Neural cell (in vitro differentiated cells): ENCODE measurements around the gene SNAPIN. TPM values are rescaled to one million over a fixed set of nuclear protein-coding genes. Genes with fewer than 3 reads are reported as not detected.
A peak's percentile ranks its signal among the peaks of the same experiment; 100 is the strongest.

ENCODE experiments used
- H2AFZ ChIP-seq: fragments of 200-600, 300-800 bp; sonication (generic), shearing (Covaris generic); 2 replicates; pipeline ENCODE4 v1.6.0; 2014; ENCODE audit warnings: low read depth, mild to moderate bottlenecking, antibody characterized with exemption, low read length, moderate library complexity
- H3F3A ChIP-seq: fragments of 200-600 bp; shearing (Covaris generic); 2 replicates; pipeline ENCODE4 v1.6.1; 2016; ENCODE audit warnings: mild to moderate bottlenecking, moderate library complexity, mixed read lengths, antibody characterized with exemption, low read length; ENCODE audit not compliant: insufficient read depth, poor library complexity, severe bottlenecking
- H3K27ac ChIP-seq: fragments of 200-600, 300-800 bp; sonication (generic), shearing (Covaris generic); 2 replicates; pipeline ENCODE4 v1.5.1; 2014; ENCODE audit warnings: mild to moderate bottlenecking, low read length, moderate library complexity
- H3K27me3 ChIP-seq: fragments of 300-800, 200-600 bp; sonication (generic), shearing (Covaris generic); 2 replicates; pipeline ENCODE4 v1.6.0; 2014; ENCODE audit warnings: mild to moderate bottlenecking, low read depth, low read length, moderate library complexity; ENCODE audit not compliant: insufficient read depth
- H3K36me3 ChIP-seq: fragments of 300-800, 200-600 bp; sonication (generic), shearing (Covaris generic); 2 replicates; pipeline ENCODE4 v1.5.1; 2014; ENCODE audit warnings: mild to moderate bottlenecking, antibody characterized with exemption, low read length, moderate library complexity; ENCODE audit not compliant: insufficient read depth
- H3K4me2 ChIP-seq: fragments of 300-800, 200-600 bp; sonication (generic), shearing (Covaris generic); 2 replicates; pipeline ENCODE4 v1.6.0; 2014; ENCODE audit warnings: mild to moderate bottlenecking, low read length
- H3K4me3 ChIP-seq: fragments of 300-800, 200-600 bp; sonication (generic), shearing (Covaris generic); 2 replicates; pipeline ENCODE4 v1.5.1; 2014; ENCODE audit warnings: mild to moderate bottlenecking, low read length, moderate library complexity
- H3K79me2 ChIP-seq: fragments of 200-600 bp; shearing (Covaris generic); replicated peaks from 2 replicates; pipeline ENCODE4 v1.6.0; 2014; ENCODE audit warnings: mild to moderate bottlenecking, low read length, moderate library complexity; ENCODE audit not compliant: insufficient read depth
- H3K9ac ChIP-seq: fragments of 300-800, 200-600 bp; sonication (generic), shearing (Covaris generic); 2 replicates; pipeline ENCODE4 v1.6.1; 2016; ENCODE audit warnings: mild to moderate bottlenecking, low read length, mixed read lengths
- H3K9me2 ChIP-seq: fragments of 200-600 bp; shearing (Covaris generic); 2 replicates; pipeline ENCODE4 v1.6.1; 2016; ENCODE audit warnings: mild to moderate bottlenecking, low read length, mixed read lengths; ENCODE audit not compliant: insufficient read depth
- H3K9me3 ChIP-seq: fragments of 200-600, 300-800 bp; sonication (generic), shearing (Covaris generic); 2 replicates; pipeline ENCODE4 v1.6.1; 2016; ENCODE audit warnings: mild to moderate bottlenecking, mixed run types, low read length, moderate library complexity, mixed read lengths
- H4K20me1 ChIP-seq: fragments of 200-600 bp; shearing (Covaris generic); 2 replicates; pipeline ENCODE4 v1.6.1; 2016; ENCODE audit warnings: mild to moderate bottlenecking, mixed run types; ENCODE audit not compliant: insufficient read depth
- CTCF ChIP-seq: fragments of 450-650 bp; IDR thresholded peaks from 2 replicates; pipeline ENCODE4 v1.5.1; 2014; ENCODE audit warnings: antibody characterized with exemption, mild to moderate bottlenecking, moderate library complexity; ENCODE audit not compliant: poor library complexity, severe bottlenecking
- EP300 ChIP-seq: fragments of 450-650 bp; conservative IDR thresholded peaks from 2 replicates; pipeline ENCODE4 v1.6.1; 2014; ENCODE audit warnings: antibody characterized with exemption, mild to moderate bottlenecking, moderate library complexity; ENCODE audit not compliant: poor library complexity, severe bottlenecking
- EZH2 ChIP-seq: fragments of 200-600, 300-800 bp; shearing (Covaris generic), sonication (generic); IDR thresholded peaks from 2 replicates; pipeline ENCODE4 v1.6.1; 2014; ENCODE audit warnings: antibody characterized with exemption, low read length, borderline replicate concordance, mild to moderate bottlenecking; ENCODE audit not compliant: insufficient read depth, poor library complexity, severe bottlenecking
- MXI1 ChIP-seq: fragments of 450-650 bp; conservative IDR thresholded peaks from 2 replicates; pipeline ENCODE4 v1.6.1; 2014; ENCODE audit warnings: antibody characterized with exemption, mild to moderate bottlenecking; ENCODE audit not compliant: poor library complexity, severe bottlenecking
- POLR2AphosphoS5 ChIP-seq: IDR thresholded peaks from 2 replicates; pipeline ENCODE4 v1.6.1; 2012
- RAD21 ChIP-seq: fragments of 450-650 bp; conservative IDR thresholded peaks from 2 replicates; pipeline ENCODE4 v1.6.1; 2014; ENCODE audit warnings: antibody characterized with exemption, mild to moderate bottlenecking, moderate library complexity
- SMC3 ChIP-seq: fragments of 450-650 bp; conservative IDR thresholded peaks from 2 replicates; pipeline ENCODE4 v1.6.1; 2014; ENCODE audit warnings: antibody characterized with exemption, mild to moderate bottlenecking, moderate library complexity; ENCODE audit not compliant: poor library complexity
- TAF1 ChIP-seq: IDR thresholded peaks from 2 replicates; pipeline ENCODE4 v1.6.1; 2012; ENCODE audit warnings: low read depth
- polyA plus RNA-seq: library from polyadenylated mRNA; depleted of rRNA; stranded (reverse); fragments of >200 nt; gene quantifications from 2 replicates; pipeline ENCODE4 v1.2.3, GENCODE V29; 2014
- TF ChIP-seq, protein P1 (sequence below): IDR thresholded peaks from 2 replicates; pipeline ENCODE4 v1.6.1; 2012; ENCODE audit warnings: borderline replicate concordance

SNAPIN gene
- polyA plus RNA-seq, 1 donor from 2014 or later: 100.0 TPM

- Histone ChIP-seq H4K20me1 (no peaks in the 10 kb centered on the region), H3K9me2 (no peaks in the 10 kb centered on the region), H3K4me3 (no peak overlapping the region), H3K9ac (no peak overlapping the region), H3F3A (no peaks in the 10 kb centered on the region), H3K27me3 (peaks cover 14% of the 10 kb centered on the region), H3K4me2 (no peak overlapping the region), H3K36me3 (peaks cover 8% of the 10 kb centered on the region), H3K79me2 (peaks cover 23% of the 10 kb centered on the region), H2AFZ (no peak overlapping the region), H3K27ac (no peak overlapping the region), H3K9me3 (no peaks in the 10 kb centered on the region)
- TF ChIP-seq TAF1 (no peak), SMC3 (no peak), CTCF (no peak), EP300 (no peak), POLR2AphosphoS5 (no peak), RAD21 (no peak), MXI1 (no peak), EZH2 (no peak)
- TF ChIP-seq, protein P1, sequence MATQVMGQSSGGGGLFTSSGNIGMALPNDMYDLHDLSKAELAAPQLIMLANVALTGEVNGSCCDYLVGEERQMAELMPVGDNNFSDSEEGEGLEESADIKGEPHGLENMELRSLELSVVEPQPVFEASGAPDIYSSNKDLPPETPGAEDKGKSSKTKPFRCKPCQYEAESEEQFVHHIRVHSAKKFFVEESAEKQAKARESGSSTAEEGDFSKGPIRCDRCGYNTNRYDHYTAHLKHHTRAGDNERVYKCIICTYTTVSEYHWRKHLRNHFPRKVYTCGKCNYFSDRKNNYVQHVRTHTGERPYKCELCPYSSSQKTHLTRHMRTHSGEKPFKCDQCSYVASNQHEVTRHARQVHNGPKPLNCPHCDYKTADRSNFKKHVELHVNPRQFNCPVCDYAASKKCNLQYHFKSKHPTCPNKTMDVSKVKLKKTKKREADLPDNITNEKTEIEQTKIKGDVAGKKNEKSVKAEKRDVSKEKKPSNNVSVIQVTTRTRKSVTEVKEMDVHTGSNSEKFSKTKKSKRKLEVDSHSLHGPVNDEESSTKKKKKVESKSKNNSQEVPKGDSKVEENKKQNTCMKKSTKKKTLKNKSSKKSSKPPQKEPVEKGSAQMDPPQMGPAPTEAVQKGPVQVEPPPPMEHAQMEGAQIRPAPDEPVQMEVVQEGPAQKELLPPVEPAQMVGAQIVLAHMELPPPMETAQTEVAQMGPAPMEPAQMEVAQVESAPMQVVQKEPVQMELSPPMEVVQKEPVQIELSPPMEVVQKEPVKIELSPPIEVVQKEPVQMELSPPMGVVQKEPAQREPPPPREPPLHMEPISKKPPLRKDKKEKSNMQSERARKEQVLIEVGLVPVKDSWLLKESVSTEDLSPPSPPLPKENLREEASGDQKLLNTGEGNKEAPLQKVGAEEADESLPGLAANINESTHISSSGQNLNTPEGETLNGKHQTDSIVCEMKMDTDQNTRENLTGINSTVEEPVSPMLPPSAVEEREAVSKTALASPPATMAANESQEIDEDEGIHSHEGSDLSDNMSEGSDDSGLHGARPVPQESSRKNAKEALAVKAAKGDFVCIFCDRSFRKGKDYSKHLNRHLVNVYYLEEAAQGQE: no peak
These were observed 15.0 kb downstream of the SNAPIN start for GRCh38 chr1:153673511-153673910.

DNA sequence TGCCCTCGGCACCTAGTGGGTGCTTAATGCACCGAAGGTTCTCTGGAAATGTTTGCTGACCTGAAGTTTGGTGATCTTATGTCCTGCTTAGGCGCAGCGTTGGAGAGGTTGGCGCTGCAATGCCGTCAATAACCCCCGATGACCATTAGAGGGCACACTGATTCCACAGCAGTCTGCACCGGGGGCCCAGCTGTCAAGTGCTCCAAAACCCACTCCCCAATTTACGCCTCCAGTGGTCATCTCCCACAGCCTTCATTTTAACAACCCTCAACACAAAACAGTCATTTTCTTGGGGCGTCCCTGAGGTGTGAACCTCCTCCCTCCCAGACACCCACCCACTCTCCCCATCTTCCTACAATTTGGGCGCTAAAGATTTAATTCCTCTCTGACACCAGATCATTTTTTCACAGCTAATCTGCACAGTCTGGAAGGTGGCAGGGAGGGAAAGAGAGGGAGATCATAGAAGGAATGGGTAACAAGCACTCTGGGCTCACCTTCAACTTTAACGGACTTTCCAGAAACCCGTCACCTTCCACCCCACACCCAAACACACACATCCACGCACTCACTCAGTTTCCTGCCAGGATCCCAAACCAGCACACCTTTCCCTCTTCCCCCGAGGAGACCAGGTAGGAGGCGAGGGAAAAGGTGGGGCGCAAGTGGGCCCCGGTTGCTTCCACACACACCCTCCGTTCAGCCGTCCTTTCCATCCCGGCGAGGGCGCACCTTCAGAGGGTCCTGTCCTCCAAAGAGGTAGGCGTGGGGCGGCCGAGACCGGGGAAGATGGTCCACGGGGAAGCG lies 19.4 kb downstream of the SNAPIN start:
- Histone ChIP-seq H2AFZ (peak overlapping the region; percentile 35), H3K4me3 (peak overlapping the region; percentile 79), H4K20me1 (no peaks in the 10 kb centered on the region), H3K9ac (peak overlapping the region; percentile 51), H3K79me2 (no peaks in the 10 kb centered on the region), H3K4me2 (peak overlapping the region; percentile 87), H3K27me3 (peaks cover 50% of the 10 kb centered on the region), H3K9me2 (no peaks in the 10 kb centered on the region), H3K9me3 (no peaks in the 10 kb centered on the region), H3K36me3 (no peaks in the 10 kb centered on the region), H3K27ac (no peak overlapping the region), H3F3A (no peaks in the 10 kb centered on the region)
- TF ChIP-seq EP300: no peak
- TF ChIP-seq CTCF: peak; percentile 91
- TF ChIP-seq RAD21: peak; percentile 83
- no peak for TF ChIP-seq EZH2
- no peak for TF ChIP-seq POLR2AphosphoS5
- TF ChIP-seq SMC3: peak; percentile 81
